H9 (cell line): ENCODE results near the gene TNRC18. TPM values are rescaled to one million over a fixed set of nuclear protein-coding genes. Genes with fewer than 3 reads are reported as not detected.
A peak's percentile ranks its signal among the peaks of the same experiment; 100 is the strongest.

ENCODE experiments used
- DNase-seq: peaks from one replicate; pipeline ENCODE4 v3.0.0-alpha.2; 2017
- H2AFZ ChIP-seq: one replicate; pipeline ENCODE4 v1.6.1; 2013; ENCODE audit warnings: mild to moderate bottlenecking, low read length, control low read depth, moderate library complexity
- H2AK5ac ChIP-seq: 2 replicates; pipeline ENCODE4 v1.6.1; 2013; ENCODE audit warnings: low read length, control low read depth, mixed read lengths; ENCODE audit not compliant: insufficient read length
- H2BK120ac ChIP-seq: one replicate; pipeline ENCODE4 v1.6.1; 2013; ENCODE audit warnings: low read depth, mild to moderate bottlenecking, low read length, control low read depth, inconsistent platforms; ENCODE audit not compliant: poor library complexity, severe bottlenecking
- H2BK12ac ChIP-seq: 2 replicates; pipeline ENCODE4 v1.6.1; 2013; ENCODE audit warnings: low read length, control low read depth, mixed read lengths, low read depth; ENCODE audit not compliant: insufficient read length
- H2BK15ac ChIP-seq: 2 replicates; pipeline ENCODE4 v1.6.1; 2013; ENCODE audit warnings: low read depth, low read length, control low read depth
- H2BK20ac ChIP-seq: one replicate; pipeline ENCODE4 v1.6.1; 2013; ENCODE audit warnings: low read depth, mild to moderate bottlenecking, low read length, control low read depth, inconsistent platforms; ENCODE audit not compliant: poor library complexity, severe bottlenecking
- H2BK5ac ChIP-seq: 2 replicates; pipeline ENCODE4 v1.6.1; 2013; ENCODE audit warnings: low read length, control low read depth, mixed read lengths; ENCODE audit not compliant: insufficient read length
- H3K14ac ChIP-seq: 2 replicates; pipeline ENCODE4 v1.6.1; 2013; ENCODE audit warnings: low read length, control low read depth; ENCODE audit not compliant: insufficient read depth
- H3K18ac ChIP-seq: 2 replicates; pipeline ENCODE4 v1.6.1; 2013; ENCODE audit warnings: low read depth, mild to moderate bottlenecking, mixed read lengths, low read length, control low read depth; ENCODE audit not compliant: insufficient read length
- H3K23ac ChIP-seq: 2 replicates; pipeline ENCODE4 v1.6.1; 2013; ENCODE audit warnings: low read length, control low read depth, mixed read lengths, low read depth; ENCODE audit not compliant: insufficient read length
- H3K23me2 ChIP-seq: 2 replicates; pipeline ENCODE4 v1.6.1; 2013; ENCODE audit warnings: low read depth, mild to moderate bottlenecking, mixed read lengths, low read length, control low read depth; ENCODE audit not compliant: insufficient read length, poor library complexity, severe bottlenecking
- H3K27ac ChIP-seq: 2 replicates; pipeline ENCODE4 v1.5.1; 2013; ENCODE audit warnings: low read length, control low read depth, mixed read lengths, low read depth; ENCODE audit not compliant: insufficient read length
- H3K27me3 ChIP-seq: 2 replicates; pipeline ENCODE4 v1.6.1; 2013; ENCODE audit warnings: low read length, control low read depth, inconsistent platforms; ENCODE audit not compliant: insufficient read depth
- H3K4ac ChIP-seq: 2 replicates; pipeline ENCODE4 v1.6.1; 2013; ENCODE audit warnings: low read depth, mild to moderate bottlenecking, control low read depth, inconsistent platforms, low read length, moderate library complexity
- H3K4me1 ChIP-seq: 2 replicates; pipeline ENCODE4 v1.6.1; 2013; ENCODE audit warnings: low read length, control low read depth, inconsistent platforms; ENCODE audit not compliant: insufficient read depth
- H3K4me2 ChIP-seq: 2 replicates; pipeline ENCODE4 v1.6.1; 2013; ENCODE audit warnings: low read length, control low read depth, mixed read lengths; ENCODE audit not compliant: insufficient read length, insufficient read depth
- H3K56ac ChIP-seq: 2 replicates; pipeline ENCODE4 v1.6.1; 2013; ENCODE audit warnings: low read depth, mild to moderate bottlenecking, mixed read lengths, low read length, control low read depth; ENCODE audit not compliant: insufficient read length
- H3K79me1 ChIP-seq: 2 replicates; pipeline ENCODE4 v1.6.1; 2013; ENCODE audit warnings: low read depth, mild to moderate bottlenecking, moderate library complexity, low read length, control low read depth, inconsistent platforms; ENCODE audit not compliant: insufficient read depth, poor library complexity, severe bottlenecking
- H3K79me2 ChIP-seq: 2 replicates; pipeline ENCODE4 v1.6.1; 2013; ENCODE audit warnings: low read length, control low read depth, inconsistent platforms; ENCODE audit not compliant: insufficient read depth
- H3K9ac ChIP-seq: 2 replicates; pipeline ENCODE4 v1.6.1; 2013; ENCODE audit warnings: low read length, control low read depth, mixed read lengths; ENCODE audit not compliant: insufficient read length; ENCODE audit errors: extremely low read depth
- H3K9me3 ChIP-seq: one replicate; pipeline ENCODE4 v1.6.1; 2013; ENCODE audit warnings: low read depth, low read length, inconsistent platforms; ENCODE audit not compliant: control insufficient read depth
- H3T11ph ChIP-seq: one replicate; pipeline ENCODE4 v1.6.1; 2013; ENCODE audit warnings: mild to moderate bottlenecking, low read length, control low read depth, inconsistent platforms
- H4K20me1 ChIP-seq: one replicate; pipeline ENCODE4 v1.6.1; 2013; ENCODE audit not compliant: control insufficient read depth, insufficient read length, insufficient read depth
- H4K5ac ChIP-seq: 2 replicates; pipeline ENCODE4 v1.6.1; 2013; ENCODE audit warnings: low read depth, mild to moderate bottlenecking, mixed read lengths, low read length, control low read depth; ENCODE audit not compliant: insufficient read length
- H4K8ac ChIP-seq: replicated peaks from 2 replicates; pipeline ENCODE4 v1.6.1; 2013; ENCODE audit warnings: low read length, control low read depth, mixed read lengths, low read depth; ENCODE audit not compliant: insufficient read length
- H4K91ac ChIP-seq: 2 replicates; pipeline ENCODE4 v1.6.1; 2013; ENCODE audit warnings: low read depth, mild to moderate bottlenecking, moderate library complexity, mixed read lengths, low read length, control low read depth; ENCODE audit not compliant: insufficient read length
- H3K27ac Mint-ChIP-seq, 3 experiments: 2 replicates in 2 of 3; 3 replicates in 1 of 3; pipeline ENCODE4 v1.8.0; 2020 to 2021; ENCODE audit warnings: mixed read lengths in 3 of 3, mild to moderate bottlenecking in 1 of 3, moderate library complexity in 1 of 3
- H3K27me3 Mint-ChIP-seq: 2 replicates; pipeline ENCODE4 v1.8.0; 2021; ENCODE audit warnings: low read depth, mild to moderate bottlenecking, moderate library complexity, mixed read lengths
- H3K36me3 Mint-ChIP-seq, 3 experiments: 2 replicates in 2 of 3; 3 replicates in 1 of 3; pipeline ENCODE4 v1.8.0; 2020 to 2021; ENCODE audit warnings: low read depth in 3 of 3, mixed read lengths in 3 of 3; ENCODE audit not compliant: insufficient read depth in 1 of 3
- H3K4me1 Mint-ChIP-seq, 2 experiments: 2 replicates each; pipeline ENCODE4 v1.8.0; 2020; ENCODE audit warnings: mixed read lengths in 2 of 2
- H3K4me3 Mint-ChIP-seq, 2 experiments: 2 replicates in 1 of 2; 3 replicates in 1 of 2; pipeline ENCODE4 v1.8.0; 2020 to 2021; ENCODE audit warnings: mild to moderate bottlenecking in 2 of 2, mixed read lengths in 2 of 2, moderate library complexity in 1 of 2
- H3K9me3 Mint-ChIP-seq, 2 experiments: 2 replicates in 1 of 2; 3 replicates in 1 of 2; pipeline ENCODE4 v1.8.0; 2020; ENCODE audit warnings: mild to moderate bottlenecking in 2 of 2, mixed read lengths in 2 of 2, moderate library complexity in 1 of 2
- CTCF ChIP-seq: fragments of 200-600 bp; sonication (generic); conservative IDR thresholded peaks from 3 replicates; pipeline ENCODE4 v1.8.0; 2021; ENCODE audit warnings: antibody characterized with exemption, mild to moderate bottlenecking
- WGBS: extraction: QIAGEN DNeasy Blood & Tissue Kit; methylation state at CpG from one replicate; pipeline ENCODE4 v1.1.7; 2013; ENCODE audit warnings: missing lambda C conversion rate, low lambda C conversion rate, mixed read lengths; ENCODE audit not compliant: insufficient read length; ENCODE audit errors: extremely low coverage; 5-methylcytosine and 5-hydroxymethylcytosine counted together
- total RNA-seq: library from RNA; stranded (reverse); gene quantifications from 2 replicates; pipeline ENCODE4 v1.2.1, GENCODE V29; 2021

Gene TNRC18
- total RNA-seq, 1 experiment from 2014 or later, result 21.2 TPM

GRCh38 chr7:5381071-5381772 lies 42.4 kb downstream of the TNRC18 start:
- Histone ChIP-seq H2BK120ac (no peak overlapping the region), H3K27me3 (no peaks in the 10 kb centered on the region), H4K5ac (no peak overlapping the region), H3K4me2 (no peak overlapping the region), H2BK5ac (no peak overlapping the region), H3K56ac (no peak overlapping the region), H4K20me1 (no peaks in the 10 kb centered on the region), H2BK20ac (no peak overlapping the region), H3K9me3 (no peaks in the 10 kb centered on the region), H2BK15ac (no peak overlapping the region), H2AFZ (no peak overlapping the region), H3K79me2 (no peaks in the 10 kb centered on the region), H3K9ac (no peak overlapping the region), H3K27ac (no peak overlapping the region), H3K23me2 (no peaks in the 10 kb centered on the region), H3K18ac (no peak overlapping the region), H3K23ac (no peak overlapping the region), H3T11ph (no peak overlapping the region), H3K79me1 (no peaks in the 10 kb centered on the region), H2BK12ac (no peak overlapping the region), H3K4me1 (peaks cover 3% of the 10 kb centered on the region; the same call in 1 of the 2 replicates), H4K8ac (no peak overlapping the region), H3K4ac (no peak overlapping the region), H4K91ac (no peak overlapping the region), H2AK5ac (no peak overlapping the region), H3K14ac (no peak overlapping the region)
- H3K27ac Mint-ChIP-seq, result peak overlapping the region in 1 of 3 experiments; percentile 22; a peak in 1 of 7 replicates
- no peak for DNase-seq
- H3K27me3 Mint-ChIP-seq, result no peaks in the 10 kb centered on the region; the same call in 1 of the 2 replicates
- WGBS, result no CpG with 5 or more reads among the region's 11 CpGs
- no peak for TF ChIP-seq CTCF
- no peaks in the 10 kb centered on the region for H3K36me3 Mint-ChIP-seq
- H3K4me1 Mint-ChIP-seq, result peaks cover 2 to 23% of the 10 kb centered on the region in 2 experiments
- no peak overlapping the region for H3K4me3 Mint-ChIP-seq
- H3K9me3 Mint-ChIP-seq, result no peaks in the 10 kb centered on the region
